Astrocyte of the spinal cord (primary cell): Measurements from ENCODE around the gene TENT5A.
A peak's percentile ranks its signal among the peaks of the same experiment; 100 is the strongest.

ENCODE experiments used
- DNase-seq: peaks from one replicate; pipeline ENCODE4 v3.0.0; 2011; ENCODE audit warnings: low read depth, low spot score
- H3K4me3 ChIP-seq: 2 replicates; pipeline ENCODE4 v1.5.1; 2011; ENCODE audit warnings: low read depth, mild to moderate bottlenecking, low read length, moderate library complexity
- in situ Hi-C: cut with HindIII; loops from 2 replicates; pipeline ENCODE4 v1.10.0; 2017; ENCODE audit warnings: low sequenced_read_pairs
- TF ChIP-seq, protein P1 (sequence below): IDR thresholded peaks from 2 replicates; pipeline ENCODE4 v1.5.1; 2012; ENCODE audit warnings: low read depth, mild to moderate bottlenecking, low read length, inconsistent platforms

The TENT5A gene

DNA sequence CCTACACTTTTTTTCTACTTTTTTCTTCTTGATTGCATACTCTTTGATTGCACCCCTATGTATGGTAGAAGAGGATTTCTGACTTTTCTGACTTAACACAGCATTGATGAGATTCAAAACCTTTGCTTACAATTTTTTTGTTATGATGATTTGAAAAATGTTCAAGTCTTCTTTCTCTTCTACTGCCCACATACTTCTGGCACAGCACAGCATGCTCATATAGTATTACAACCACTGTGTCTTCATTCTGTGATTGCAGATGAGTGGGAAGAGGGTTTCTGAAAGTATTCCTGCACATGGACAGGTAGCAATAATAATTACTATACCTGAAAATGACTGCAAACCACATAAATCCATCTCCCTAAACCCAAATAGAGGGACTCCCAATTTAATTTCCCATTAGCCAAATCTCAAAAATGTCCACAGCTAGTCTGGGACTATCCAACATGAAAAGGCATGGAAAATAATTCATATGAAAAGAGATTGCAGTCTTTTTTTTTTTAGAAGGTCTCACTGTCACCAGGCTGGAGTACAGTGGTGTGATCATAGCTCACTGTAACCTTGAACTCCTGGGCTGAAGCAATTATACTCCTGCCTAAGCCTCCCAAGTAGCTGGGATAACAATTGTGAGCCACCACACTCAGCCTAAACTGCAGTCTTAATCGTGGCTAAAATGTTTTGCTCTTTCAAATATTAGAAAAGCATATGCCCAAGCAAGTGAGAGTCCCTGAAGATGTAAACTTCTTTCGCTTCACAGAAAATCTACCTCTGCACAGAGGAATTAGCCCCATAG lies 15.9 kb upstream of the TENT5A start:
- TF ChIP-seq, protein P1, sequence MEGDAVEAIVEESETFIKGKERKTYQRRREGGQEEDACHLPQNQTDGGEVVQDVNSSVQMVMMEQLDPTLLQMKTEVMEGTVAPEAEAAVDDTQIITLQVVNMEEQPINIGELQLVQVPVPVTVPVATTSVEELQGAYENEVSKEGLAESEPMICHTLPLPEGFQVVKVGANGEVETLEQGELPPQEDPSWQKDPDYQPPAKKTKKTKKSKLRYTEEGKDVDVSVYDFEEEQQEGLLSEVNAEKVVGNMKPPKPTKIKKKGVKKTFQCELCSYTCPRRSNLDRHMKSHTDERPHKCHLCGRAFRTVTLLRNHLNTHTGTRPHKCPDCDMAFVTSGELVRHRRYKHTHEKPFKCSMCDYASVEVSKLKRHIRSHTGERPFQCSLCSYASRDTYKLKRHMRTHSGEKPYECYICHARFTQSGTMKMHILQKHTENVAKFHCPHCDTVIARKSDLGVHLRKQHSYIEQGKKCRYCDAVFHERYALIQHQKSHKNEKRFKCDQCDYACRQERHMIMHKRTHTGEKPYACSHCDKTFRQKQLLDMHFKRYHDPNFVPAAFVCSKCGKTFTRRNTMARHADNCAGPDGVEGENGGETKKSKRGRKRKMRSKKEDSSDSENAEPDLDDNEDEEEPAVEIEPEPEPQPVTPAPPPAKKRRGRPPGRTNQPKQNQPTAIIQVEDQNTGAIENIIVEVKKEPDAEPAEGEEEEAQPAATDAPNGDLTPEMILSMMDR, result no peak
- in situ Hi-C loops, result no loop called here
- no peak for DNase-seq
- H3K4me3 ChIP-seq, result no peak overlapping the region

GRCh38 chr6:81767163-81767891 lies 14.8 kb upstream of the TENT5A start:
- in situ Hi-C loops, result no loop called here
- TF ChIP-seq, protein P1, result no peak
- no peak overlapping the region for H3K4me3 ChIP-seq
- DNase-seq, result peak; percentile 78

- H3K4me3 ChIP-seq, result no peak overlapping the region
- DNase-seq, result peak; percentile 97
- in situ Hi-C loops, result no loop called here
- TF ChIP-seq, protein P1, result no peak
These were observed 14.1 kb upstream of the TENT5A start for GRCh38 chr6:81766482-81767069.

- no peak for DNase-seq
- in situ Hi-C loops, result no loop called here
- TF ChIP-seq, protein P1, result no peak
- H3K4me3 ChIP-seq, result no peak overlapping the region
These were observed 12.1 kb upstream of the TENT5A start for GRCh38 chr6:81764531-81764930.

GRCh38 chr6:81763968-81764367 lies 11.5 kb upstream of the TENT5A start:
- in situ Hi-C loops, result no loop called here
- TF ChIP-seq, protein P1, result no peak

GRCh38 chr6:81763051-81763450 lies 10.6 kb upstream of the TENT5A start:
- in situ Hi-C loops, result no loop called here
- TF ChIP-seq, protein P1, result no peak
- no peak for DNase-seq
- H3K4me3 ChIP-seq, result no peak overlapping the region

More at GRCh38 chr6:81763968-81764367, 11.5 kb upstream of the TENT5A start:
- H3K4me3 ChIP-seq, result no peak overlapping the region
- no peak for DNase-seq
